ENCODE results near the gene HDAC2. TPM values are rescaled to one million over a fixed set of nuclear protein-coding genes. Genes with fewer than 3 reads are reported as not detected.

Gene HDAC2
- total RNA-seq, 1 donor from 2014 or later, result 287 TPM

GRCh38 chr6:113960795-113961194, 10.2 kb downstream of the HDAC2 start:
- H3K4me3 Mint-ChIP-seq (ENCODE audit: low read depth), result no peak overlapping the region
- no peak for DNase-seq (ENCODE audit: low spot score, unreplicated experiment)
- no peak for TF ChIP-seq CTCF (IDR thresholded peaks at IDR 0.05; ENCODE audit: unreplicated experiment)

GRCh38 chr6:113959235-113959634, 11.7 kb downstream of the HDAC2 start:
- H3K36me3 Mint-ChIP-seq (ENCODE audit: insufficient read depth), result peaks cover 16% of the 10 kb centered on the region
- peaks cover 1% of the 10 kb centered on the region for H3K9me3 Mint-ChIP-seq (ENCODE audit: low read depth)
- peak overlapping the region; percentile 2 for H3K27ac Mint-ChIP-seq
- no peak for TF ChIP-seq CTCF (IDR thresholded peaks at IDR 0.05; ENCODE audit: unreplicated experiment)
- DNase-seq (ENCODE audit: low spot score, unreplicated experiment), result no peak
- H3K27me3 Mint-ChIP-seq, result no peaks in the 10 kb centered on the region
- H3K4me1 Mint-ChIP-seq (ENCODE audit: low read depth), result peaks cover 22% of the 10 kb centered on the region
- H3K4me3 Mint-ChIP-seq (ENCODE audit: low read depth), result no peak overlapping the region

More at GRCh38 chr6:113960795-113961194, 10.2 kb downstream of the HDAC2 start:
- no peaks in the 10 kb centered on the region for H3K27me3 Mint-ChIP-seq
- peaks cover 8% of the 10 kb centered on the region for H3K9me3 Mint-ChIP-seq (ENCODE audit: low read depth)
- no peak overlapping the region for H3K27ac Mint-ChIP-seq
- peaks cover 18% of the 10 kb centered on the region for H3K36me3 Mint-ChIP-seq (ENCODE audit: insufficient read depth)
- H3K4me1 Mint-ChIP-seq (ENCODE audit: low read depth), result peaks cover 26% of the 10 kb centered on the region

GRCh38 chr6:113954653-113955052, 16.3 kb downstream of the HDAC2 start:
- H3K4me1 Mint-ChIP-seq (ENCODE audit: low read depth), result peaks cover 7% of the 10 kb centered on the region
- TF ChIP-seq CTCF (IDR thresholded peaks at IDR 0.05; ENCODE audit: unreplicated experiment), result no peak
- H3K36me3 Mint-ChIP-seq (ENCODE audit: insufficient read depth), result peaks cover 31% of the 10 kb centered on the region
- no peaks in the 10 kb centered on the region for H3K9me3 Mint-ChIP-seq (ENCODE audit: low read depth)
- H3K4me3 Mint-ChIP-seq (ENCODE audit: low read depth), result no peak overlapping the region
- no peak overlapping the region for H3K27ac Mint-ChIP-seq
- DNase-seq (ENCODE audit: low spot score, unreplicated experiment), result no peak
- H3K27me3 Mint-ChIP-seq, result no peaks in the 10 kb centered on the region

- no peak for TF ChIP-seq CTCF (IDR thresholded peaks at IDR 0.05; ENCODE audit: unreplicated experiment)
- H3K27ac Mint-ChIP-seq, result no peak overlapping the region
- no peak for DNase-seq (ENCODE audit: low spot score, unreplicated experiment)
- H3K4me3 Mint-ChIP-seq (ENCODE audit: low read depth), result no peak overlapping the region
- H3K27me3 Mint-ChIP-seq, result no peaks in the 10 kb centered on the region
- peaks cover 4% of the 10 kb centered on the region for H3K4me1 Mint-ChIP-seq (ENCODE audit: low read depth)
- no peaks in the 10 kb centered on the region for H3K9me3 Mint-ChIP-seq (ENCODE audit: low read depth)
- peaks cover 38% of the 10 kb centered on the region for H3K36me3 Mint-ChIP-seq (ENCODE audit: insufficient read depth)
Measured at GRCh38 chr6:113953346-113953745, 17.6 kb downstream of the HDAC2 start.

GRCh38 chr6:113949499-113949898, 21.4 kb downstream of the HDAC2 start:
- TF ChIP-seq CTCF (IDR thresholded peaks at IDR 0.05; ENCODE audit: unreplicated experiment), result no peak
- Mint-ChIP-seq H3K4me3 (ENCODE audit: low read depth) (no peak overlapping the region), H3K27ac (no peak overlapping the region), H3K4me1 (ENCODE audit: low read depth) (no peaks in the 10 kb centered on the region), H3K9me3 (ENCODE audit: low read depth) (no peaks in the 10 kb centered on the region), H3K27me3 (no peaks in the 10 kb centered on the region), H3K36me3 (ENCODE audit: insufficient read depth) (peaks cover 36% of the 10 kb centered on the region)
- no peak for DNase-seq (ENCODE audit: low spot score, unreplicated experiment)

Data from progenitor cell of endocrine pancreas (in vitro differentiated cells).